HUES6 (cell line): ENCODE results near the gene IQCE.
"Not testable (repeated sequence)": the region's sequence is repeated elsewhere in the genome, so short reads cannot be mapped to it uniquely, and the experiment has no call there.

ENCODE experiments used
- H3K27ac ChIP-seq: 2 replicates; pipeline ENCODE4 v1.7.0; 2013; ENCODE audit warnings: low read depth, mild to moderate bottlenecking, low read length, inconsistent platforms
- H3K27me3 ChIP-seq: 2 replicates; pipeline ENCODE4 v1.6.1; 2013; ENCODE audit warnings: low read length; ENCODE audit not compliant: control insufficient read depth, insufficient read depth
- H3K36me3 ChIP-seq: 2 replicates; pipeline ENCODE4 v1.6.1; 2013; ENCODE audit warnings: low read length; ENCODE audit not compliant: control insufficient read depth, insufficient read depth
- H3K4me1 ChIP-seq: 2 replicates; pipeline ENCODE4 v1.6.1; 2013; ENCODE audit warnings: low read length; ENCODE audit not compliant: control insufficient read depth, insufficient read depth
- H3K4me3 ChIP-seq: 2 replicates; pipeline ENCODE4 v1.5.1; 2013; ENCODE audit warnings: low read depth, low read length
- H3K9ac ChIP-seq: one replicate; pipeline ENCODE4 v1.6.1; 2013; ENCODE audit warnings: mild to moderate bottlenecking, low read length
- H3K9me3 ChIP-seq: 2 replicates; pipeline ENCODE4 v1.6.1; 2013; ENCODE audit warnings: low read depth, low read length; ENCODE audit not compliant: control insufficient read depth, insufficient read depth

The IQCE gene

GRCh38 chr7:2609646-2610045, 50.9 kb downstream of the IQCE start:
- not testable (repeated sequence) for H3K27me3 ChIP-seq, H3K36me3 ChIP-seq, H3K9ac ChIP-seq, H3K27ac ChIP-seq, H3K9me3 ChIP-seq, H3K4me3 ChIP-seq
- peaks cover 54% of the 10 kb centered on the region for H3K4me1 ChIP-seq

GRCh38 chr7:2610466-2610865, 51.7 kb downstream of the IQCE start:
- Histone ChIP-seq H3K9me3 (no peaks in the 10 kb centered on the region), H3K36me3 (no peaks in the 10 kb centered on the region), H3K9ac (peak overlapping the region; percentile 28), H3K27me3 (no peaks in the 10 kb centered on the region), H3K4me1 (peaks cover 54% of the 10 kb centered on the region), H3K27ac (no peak overlapping the region), H3K4me3 (no peak overlapping the region)

- Histone ChIP-seq H3K27me3 (no peaks in the 10 kb centered on the region), H3K9me3 (no peaks in the 10 kb centered on the region), H3K4me3 (no peak overlapping the region), H3K27ac (no peak overlapping the region), H3K4me1 (peaks cover 54% of the 10 kb centered on the region), H3K36me3 (no peaks in the 10 kb centered on the region), H3K9ac (no peak overlapping the region)
Observed at GRCh38 chr7:2610898-2611297, 52.1 kb downstream of the IQCE start.

GRCh38 chr7:2611401-2611800, 52.6 kb downstream of the IQCE start:
- peaks cover 54% of the 10 kb centered on the region for H3K4me1 ChIP-seq
- H3K27ac ChIP-seq = no peak overlapping the region
- no peaks in the 10 kb centered on the region for H3K9me3 ChIP-seq
- no peaks in the 10 kb centered on the region for H3K36me3 ChIP-seq
- H3K27me3 ChIP-seq = no peaks in the 10 kb centered on the region
- no peak overlapping the region for H3K9ac ChIP-seq
- H3K4me3 ChIP-seq = no peak overlapping the region

- H3K36me3 ChIP-seq = no peaks in the 10 kb centered on the region
- H3K9me3 ChIP-seq = no peaks in the 10 kb centered on the region
- no peak overlapping the region for H3K27ac ChIP-seq
- H3K4me3 ChIP-seq = no peak overlapping the region
- no peaks in the 10 kb centered on the region for H3K27me3 ChIP-seq
- no peak overlapping the region for H3K9ac ChIP-seq
- H3K4me1 ChIP-seq = peaks cover 55% of the 10 kb centered on the region
Observed at GRCh38 chr7:2611922-2612321, 53.1 kb downstream of the IQCE start.

GRCh38 chr7:2612445-2613097, 53.8 kb downstream of the IQCE start:
- H3K27me3 ChIP-seq = no peaks in the 10 kb centered on the region
- H3K36me3 ChIP-seq = no peaks in the 10 kb centered on the region
- H3K9me3 ChIP-seq = no peaks in the 10 kb centered on the region
- no peak overlapping the region for H3K4me3 ChIP-seq
- no peak overlapping the region for H3K27ac ChIP-seq
- no peak overlapping the region for H3K9ac ChIP-seq
- peaks cover 55% of the 10 kb centered on the region for H3K4me1 ChIP-seq

- Histone ChIP-seq H3K27me3 (no peaks in the 10 kb centered on the region), H3K27ac (no peak overlapping the region), H3K9me3 (no peaks in the 10 kb centered on the region), H3K4me1 (peaks cover 48% of the 10 kb centered on the region), H3K4me3 (no peak overlapping the region), H3K9ac (no peak overlapping the region), H3K36me3 (no peaks in the 10 kb centered on the region)
Observed at GRCh38 chr7:2613098-2613930, 54.5 kb downstream of the IQCE start.

GRCh38 chr7:2613931-2614600, 55.3 kb downstream of the IQCE start:
- no peaks in the 10 kb centered on the region for H3K36me3 ChIP-seq
- peaks cover 43% of the 10 kb centered on the region for H3K4me1 ChIP-seq
- H3K27me3 ChIP-seq = no peaks in the 10 kb centered on the region
- no peak overlapping the region for H3K4me3 ChIP-seq
- H3K27ac ChIP-seq = no peak overlapping the region
- no peak overlapping the region for H3K9ac ChIP-seq
- H3K9me3 ChIP-seq = no peaks in the 10 kb centered on the region

GRCh38 chr7:2614631-2615330, 56.0 kb downstream of the IQCE start:
- H3K4me1 ChIP-seq = peaks cover 43% of the 10 kb centered on the region
- no peak overlapping the region for H3K27ac ChIP-seq
- H3K36me3 ChIP-seq = no peaks in the 10 kb centered on the region
- H3K9ac ChIP-seq = no peak overlapping the region
- H3K4me3 ChIP-seq = no peak overlapping the region
- no peaks in the 10 kb centered on the region for H3K9me3 ChIP-seq
- H3K27me3 ChIP-seq = no peaks in the 10 kb centered on the region

- Histone ChIP-seq H3K4me3 (no peak overlapping the region), H3K9ac (no peak overlapping the region), H3K27me3 (no peaks in the 10 kb centered on the region), H3K4me1 (peaks cover 35% of the 10 kb centered on the region), H3K27ac (no peak overlapping the region), H3K36me3 (no peaks in the 10 kb centered on the region), H3K9me3 (no peaks in the 10 kb centered on the region)
Observed at GRCh38 chr7:2616387-2617324, 57.9 kb downstream of the IQCE start.
